IPS DF 19.7 (cell line): Measurements from ENCODE around the gene TLE4.
"Not testable (repeated sequence)": the region's sequence is repeated elsewhere in the genome, so short reads cannot be mapped to it uniquely, and the experiment has no call there.

Source experiments
- DNase-seq: peaks from one replicate; pipeline ENCODE4 v3.0.0-alpha.2; 2013; ENCODE audit warnings: low read depth, low spot score

Gene TLE4

GRCh38 chr9:79603222-79603920 is 31.6 kb downstream of the TLE4 start:
- DNase-seq: no peak

GRCh38 chr9:79604149-79604548 is 32.4 kb downstream of the TLE4 start:
- DNase-seq: no peak

- no peak for DNase-seq
Measured at GRCh38 chr9:79604921-79605562, 33.3 kb downstream of the TLE4 start.

- not testable (repeated sequence) for DNase-seq
Measured at GRCh38 chr9:79606529-79606928, 34.8 kb downstream of the TLE4 start.

- DNase-seq: no peak
Measured at GRCh38 chr9:79609468-79610018, 37.8 kb downstream of the TLE4 start.

GRCh38 chr9:79610019-79610631 is 38.4 kb downstream of the TLE4 start:
- no peak for DNase-seq

- DNase-seq: no peak
Measured at GRCh38 chr9:79610791-79611614, 39.2 kb downstream of the TLE4 start.

- no peak for DNase-seq
Measured at GRCh38 chr9:79613145-79613544, 41.4 kb downstream of the TLE4 start.

- no peak for DNase-seq
Measured at GRCh38 chr9:79615038-79615437, 43.3 kb downstream of the TLE4 start.

- DNase-seq: no peak
Measured at GRCh38 chr9:79616013-79616412, 44.2 kb downstream of the TLE4 start.

- no peak for DNase-seq
Measured at GRCh38 chr9:79616971-79617370, 45.2 kb downstream of the TLE4 start.

- no peak for DNase-seq
Measured at GRCh38 chr9:79617395-79617794, 45.6 kb downstream of the TLE4 start.

- no peak for DNase-seq
Measured at GRCh38 chr9:79619930-79620329, 48.2 kb downstream of the TLE4 start.

- DNase-seq: no peak
Measured at GRCh38 chr9:79621916-79622575, 50.3 kb downstream of the TLE4 start.

GRCh38 chr9:79623799-79624721 is 52.3 kb downstream of the TLE4 start:
- DNase-seq: no peak

- DNase-seq: no peak
Measured at GRCh38 chr9:79629721-79630120, 58.0 kb downstream of the TLE4 start.

GRCh38 chr9:79630521-79631403 is 59.0 kb downstream of the TLE4 start:
- DNase-seq: no peak

GRCh38 chr9:79632060-79632459 is 60.3 kb downstream of the TLE4 start:
- DNase-seq: no peak

- DNase-seq: no peak
Measured at GRCh38 chr9:79632705-79633104, 60.9 kb downstream of the TLE4 start.
